Muscle of arm (tissue), 12 donors: ENCODE data around the gene VWA8. TPM values are rescaled to one million over a fixed set of nuclear protein-coding genes. Genes with fewer than 3 reads are reported as not detected.
"Not testable (repeated sequence)": the region's sequence is repeated elsewhere in the genome, so short reads cannot be mapped to it uniquely, and the experiment has no call there.

Experiments
- DNase-seq: peaks from one replicate; pipeline ENCODE4 v3.0.0-alpha.2; 2013
- polyA plus RNA-seq, 12 donors: library from polyadenylated mRNA; unstranded; fragments of 120-200 nt; gene quantifications; one replicate each; pipeline ENCODE4 v1.2.1, GENCODE V29; 2013; ENCODE audit not compliant: insufficient read length in 12 of 12

The VWA8 gene
- polyA plus RNA-seq, 12 donors, result 8.4 to 11.6 (median 10.4) TPM; not detected in 1

- no peak for DNase-seq
These were observed 372.0 kb downstream of the VWA8 start for GRCh38 chr13:41588899-41589298.

- no peak for DNase-seq
These were observed 372.5 kb downstream of the VWA8 start for GRCh38 chr13:41588448-41588847.

GRCh38 chr13:41587490-41587889, 373.4 kb downstream of the VWA8 start:
- no peak for DNase-seq

GRCh38 chr13:41586216-41586615, 374.7 kb downstream of the VWA8 start:
- DNase-seq, result no peak

GRCh38 chr13:41582027-41582463, 378.9 kb downstream of the VWA8 start:
- no peak for DNase-seq

GRCh38 chr13:41580345-41580744, 380.6 kb downstream of the VWA8 start:
- DNase-seq, result no peak

- DNase-seq, result no peak
These were observed 381.0 kb downstream of the VWA8 start for GRCh38 chr13:41579881-41580280.

- no peak for DNase-seq
These were observed 381.7 kb downstream of the VWA8 start for GRCh38 chr13:41579168-41579567.

GRCh38 chr13:41578371-41578770, 382.5 kb downstream of the VWA8 start:
- no peak for DNase-seq

- no peak for DNase-seq
These were observed 383.5 kb downstream of the VWA8 start for GRCh38 chr13:41577436-41577835.

- not testable (repeated sequence) for DNase-seq
These were observed 387.3 kb downstream of the VWA8 start for GRCh38 chr13:41573640-41574039.

- DNase-seq, result not testable (repeated sequence)
These were observed 389.0 kb downstream of the VWA8 start for GRCh38 chr13:41571817-41572340.

- no peak for DNase-seq
These were observed 391.9 kb downstream of the VWA8 start for GRCh38 chr13:41568972-41569351.

GRCh38 chr13:41568143-41568971, 392.6 kb downstream of the VWA8 start:
- no peak for DNase-seq

- DNase-seq, result no peak
These were observed 393.5 kb downstream of the VWA8 start for GRCh38 chr13:41567363-41567762.

- no peak for DNase-seq
These were observed 395.1 kb downstream of the VWA8 start for GRCh38 chr13:41565846-41566245.

GRCh38 chr13:41565216-41565615, 395.7 kb downstream of the VWA8 start:
- no peak for DNase-seq

GRCh38 chr13:41563984-41564365, 396.9 kb downstream of the VWA8 start:
- no peak for DNase-seq

GRCh38 chr13:41563341-41563983, 397.4 kb downstream of the VWA8 start:
- DNase-seq, result no peak

- DNase-seq, result no peak
These were observed 398.2 kb downstream of the VWA8 start for GRCh38 chr13:41562541-41563178.

GRCh38 chr13:41562083-41562482, 398.8 kb downstream of the VWA8 start:
- DNase-seq, result peak; percentile 92

GRCh38 chr13:41561170-41561569, 399.7 kb downstream of the VWA8 start:
- no peak for DNase-seq
